Brain microvascular endothelial cell (primary cell): ENCODE measurements around the gene SMAD6.
A peak's percentile ranks its signal among the peaks of the same experiment; 100 is the strongest.

Experiments
- DNase-seq: peaks from one replicate; pipeline ENCODE4 v3.0.0-alpha.2; 2020
- H3K27ac ChIP-seq: fragments of 250-450 bp; sonication (Bioruptor Pico); 2 replicates; pipeline ENCODE4 v1.5.1; 2020; ENCODE audit warnings: mild to moderate bottlenecking, moderate library complexity
- H3K27me3 ChIP-seq: fragments of 250-450 bp; sonication (Bioruptor Pico); replicated peaks from 2 replicates; pipeline ENCODE4 v1.5.1; 2020; ENCODE audit warnings: mild to moderate bottlenecking
- H3K36me3 ChIP-seq: fragments of 250-450 bp; sonication (Bioruptor Pico); replicated peaks from 2 replicates; pipeline ENCODE4 v1.5.1; 2020; ENCODE audit warnings: mild to moderate bottlenecking
- H3K4me3 ChIP-seq: 2 replicates; pipeline ENCODE4 v1.5.1; 2011; ENCODE audit warnings: low read depth, mild to moderate bottlenecking, control low read depth, low read length, moderate library complexity
- in situ Hi-C: cut with HindIII; loops from 2 replicates; pipeline ENCODE4 v1.10.0; 2017; ENCODE audit warnings: low sequenced_read_pairs, low pct_ligation_motif_present
- TF ChIP-seq, protein P1 (sequence below): IDR thresholded peaks from 2 replicates; pipeline ENCODE4 v1.5.1; 2011; ENCODE audit warnings: low read depth, mild to moderate bottlenecking, moderate library complexity, low read length, control low read depth, inconsistent platforms; ENCODE audit errors: missing control alignments

The SMAD6 gene

DNA sequence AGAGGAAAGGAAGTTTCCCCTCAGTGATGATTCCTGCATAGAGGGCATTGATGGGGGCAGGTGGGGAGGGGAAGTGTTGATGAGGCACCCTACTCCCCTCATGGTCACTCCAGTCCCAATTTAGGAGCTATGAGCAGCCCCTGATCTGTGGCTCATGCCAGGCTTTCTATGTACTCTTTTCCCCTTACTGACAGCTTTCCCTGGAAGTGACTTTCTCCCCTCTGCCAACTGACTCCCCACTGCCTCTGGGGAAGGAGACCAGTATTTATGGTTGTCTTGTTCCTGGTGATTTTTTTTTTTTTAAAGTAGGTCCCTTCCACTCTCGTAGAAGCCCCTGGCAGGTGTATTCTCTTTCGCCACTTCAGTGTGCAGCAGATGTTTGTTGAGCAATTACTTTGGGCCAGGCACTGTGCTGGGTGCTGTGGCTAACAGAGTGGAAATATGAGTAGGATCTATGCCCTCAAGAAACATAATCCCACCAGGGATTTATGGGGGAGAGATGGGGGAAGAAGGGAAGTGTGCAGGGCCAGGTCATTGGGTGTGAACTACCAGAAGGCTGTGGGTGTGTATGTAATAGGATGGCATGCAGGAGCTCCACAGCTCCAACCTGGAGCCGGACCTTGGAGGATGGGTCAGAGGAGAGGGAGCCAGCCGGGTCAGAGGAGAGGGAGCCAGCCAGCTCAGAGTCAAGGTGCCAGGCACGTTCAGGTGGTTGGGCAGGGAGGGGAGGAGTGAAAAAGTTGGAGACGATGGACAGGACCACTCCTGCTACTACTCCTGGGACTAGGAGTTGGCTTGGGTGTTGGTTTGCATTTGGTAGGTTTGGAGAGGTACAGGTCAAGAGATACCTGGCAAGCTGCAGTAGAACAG is 3.5 kb downstream of the SMAD6 start:
- no peak overlapping the region for H3K27ac ChIP-seq
- H3K27me3 ChIP-seq, result no peaks in the 10 kb centered on the region
- in situ Hi-C loops, result no loop called here
- H3K4me3 ChIP-seq, result no peak overlapping the region
- DNase-seq, result no peak
- H3K36me3 ChIP-seq, result no peaks in the 10 kb centered on the region
- TF ChIP-seq, protein P1, sequence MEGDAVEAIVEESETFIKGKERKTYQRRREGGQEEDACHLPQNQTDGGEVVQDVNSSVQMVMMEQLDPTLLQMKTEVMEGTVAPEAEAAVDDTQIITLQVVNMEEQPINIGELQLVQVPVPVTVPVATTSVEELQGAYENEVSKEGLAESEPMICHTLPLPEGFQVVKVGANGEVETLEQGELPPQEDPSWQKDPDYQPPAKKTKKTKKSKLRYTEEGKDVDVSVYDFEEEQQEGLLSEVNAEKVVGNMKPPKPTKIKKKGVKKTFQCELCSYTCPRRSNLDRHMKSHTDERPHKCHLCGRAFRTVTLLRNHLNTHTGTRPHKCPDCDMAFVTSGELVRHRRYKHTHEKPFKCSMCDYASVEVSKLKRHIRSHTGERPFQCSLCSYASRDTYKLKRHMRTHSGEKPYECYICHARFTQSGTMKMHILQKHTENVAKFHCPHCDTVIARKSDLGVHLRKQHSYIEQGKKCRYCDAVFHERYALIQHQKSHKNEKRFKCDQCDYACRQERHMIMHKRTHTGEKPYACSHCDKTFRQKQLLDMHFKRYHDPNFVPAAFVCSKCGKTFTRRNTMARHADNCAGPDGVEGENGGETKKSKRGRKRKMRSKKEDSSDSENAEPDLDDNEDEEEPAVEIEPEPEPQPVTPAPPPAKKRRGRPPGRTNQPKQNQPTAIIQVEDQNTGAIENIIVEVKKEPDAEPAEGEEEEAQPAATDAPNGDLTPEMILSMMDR, result no peak

DNA sequence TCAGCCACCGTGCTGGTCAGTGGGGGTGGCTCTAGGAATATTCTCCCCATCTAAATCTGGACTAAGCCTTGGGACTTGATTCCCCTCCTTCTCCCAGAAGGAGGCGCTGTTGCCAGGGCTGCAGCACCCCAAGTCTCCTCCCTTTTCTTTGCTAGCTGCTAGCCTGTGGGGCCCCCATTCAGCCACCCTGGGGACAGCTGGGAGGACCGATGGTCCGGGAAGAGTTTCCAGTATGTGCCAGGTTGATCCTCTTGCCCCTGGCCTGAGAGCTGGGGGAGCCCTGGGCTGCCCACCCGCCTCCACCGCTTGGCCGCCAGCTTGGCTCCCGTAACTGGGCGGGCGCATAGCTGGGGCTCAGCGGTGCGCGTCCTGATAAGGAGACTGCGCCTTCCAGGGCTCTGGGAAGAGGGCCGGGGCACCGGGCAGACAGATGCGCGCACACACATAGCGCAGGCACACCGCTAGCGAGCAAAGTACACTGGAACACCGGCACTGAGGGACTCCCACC is 4.2 kb downstream of the SMAD6 start:
- no peak overlapping the region for H3K4me3 ChIP-seq

DNA sequence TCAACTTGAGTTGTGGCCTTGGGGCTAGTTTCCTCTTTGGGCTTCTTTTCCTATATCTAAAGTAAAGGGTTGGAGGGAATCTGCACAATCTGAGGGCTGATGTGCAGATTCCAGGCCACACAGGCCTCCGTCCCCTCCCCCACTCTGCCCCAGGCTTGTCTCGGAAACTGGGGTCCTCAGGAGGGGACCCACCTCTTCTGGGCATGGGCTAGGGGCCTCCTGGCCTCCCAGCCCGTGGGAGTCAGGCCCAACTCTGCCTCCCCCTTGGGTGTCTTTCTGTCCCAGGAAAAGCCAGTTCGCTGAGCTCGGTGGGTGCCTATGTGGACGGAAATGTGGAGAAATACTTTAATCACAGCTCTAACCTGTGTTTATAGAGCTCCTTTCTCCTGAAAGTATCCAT is 4.8 kb downstream of the SMAD6 start:
- H3K27me3 ChIP-seq, result no peaks in the 10 kb centered on the region
- H3K4me3 ChIP-seq, result no peak overlapping the region
- H3K36me3 ChIP-seq, result no peaks in the 10 kb centered on the region
- DNase-seq, result no peak
- TF ChIP-seq, protein P1, result no peak
- in situ Hi-C loops, result no loop called here
- no peak overlapping the region for H3K27ac ChIP-seq

More for the DNA sequence above, 4.2 kb downstream of the SMAD6 start:
- no peaks in the 10 kb centered on the region for H3K36me3 ChIP-seq
- TF ChIP-seq, protein P1, result peak; percentile 62
- DNase-seq, result no peak
- in situ Hi-C loops, result no loop called here
- H3K27me3 ChIP-seq, result no peaks in the 10 kb centered on the region
- H3K27ac ChIP-seq, result no peak overlapping the region

DNA sequence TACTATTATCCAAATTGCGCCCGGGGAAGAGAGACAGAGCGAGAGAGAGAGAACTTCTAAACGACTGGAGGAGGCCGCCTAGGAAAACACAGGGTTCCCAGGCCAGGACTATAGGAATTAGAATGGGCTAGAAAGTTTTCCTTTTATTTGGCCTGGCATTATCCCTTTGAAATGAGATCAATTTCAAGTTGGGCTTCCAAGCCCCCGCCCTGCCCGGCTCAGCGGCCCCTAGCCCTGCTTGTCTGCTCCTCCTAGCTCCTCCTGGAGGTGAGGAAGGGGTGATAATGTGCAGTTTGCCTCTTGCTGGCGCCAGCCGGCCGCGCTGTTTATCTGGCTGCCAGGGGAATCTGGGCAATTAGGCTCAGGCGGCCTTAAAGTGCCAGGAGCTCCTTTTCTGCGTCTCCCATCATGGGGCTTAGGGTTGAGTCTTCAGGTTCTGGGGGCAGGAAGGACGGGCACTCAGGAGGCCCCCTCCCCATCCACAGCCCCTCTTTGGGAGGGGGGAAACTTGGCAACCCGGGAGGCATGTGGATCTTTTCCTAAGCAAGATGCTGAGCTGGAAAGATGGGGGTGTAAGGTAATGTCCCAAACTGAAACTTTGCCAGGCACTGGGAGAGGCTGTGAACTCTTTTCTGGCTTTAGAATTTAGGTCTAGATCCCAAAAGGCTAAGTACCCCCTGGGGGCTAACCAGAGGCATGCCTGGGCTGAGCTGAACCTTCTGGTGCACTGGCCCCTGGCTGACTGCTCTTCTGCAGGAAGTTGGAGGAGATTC is 5.5 kb downstream of the SMAD6 start:
- DNase-seq, result no peak
- no peak overlapping the region for H3K27ac ChIP-seq
- in situ Hi-C loops, result no loop called here
- H3K4me3 ChIP-seq, result no peak overlapping the region
- TF ChIP-seq, protein P1, result peak; percentile 25
- H3K27me3 ChIP-seq, result no peaks in the 10 kb centered on the region
- H3K36me3 ChIP-seq, result no peaks in the 10 kb centered on the region

DNA sequence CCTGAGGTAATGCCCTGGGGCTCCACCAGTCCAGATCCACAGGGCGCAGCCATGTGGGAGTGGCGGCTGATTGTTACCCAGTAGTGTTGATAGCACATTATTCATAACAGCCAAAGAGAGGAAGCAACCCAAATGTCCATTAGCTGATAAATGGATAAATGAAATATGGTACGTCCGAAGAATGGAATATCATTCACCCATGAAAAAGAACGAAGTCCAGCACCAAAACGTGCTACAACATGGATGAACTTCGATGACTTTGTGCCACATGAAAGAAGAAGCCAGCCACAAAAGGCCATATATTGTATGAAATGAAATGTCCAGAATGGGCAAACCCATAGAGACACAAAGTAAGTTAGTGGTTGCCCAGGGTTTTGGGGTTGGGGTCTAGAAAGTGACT is 6.4 kb downstream of the SMAD6 start:
- TF ChIP-seq, protein P1, result no peak
- H3K36me3 ChIP-seq, result no peaks in the 10 kb centered on the region
- H3K4me3 ChIP-seq, result no peak overlapping the region
- no peak overlapping the region for H3K27ac ChIP-seq
- no peaks in the 10 kb centered on the region for H3K27me3 ChIP-seq
- DNase-seq, result no peak
- in situ Hi-C loops, result no loop called here
